SHP77 (cell line): ENCODE results near the gene C17orf100.
A peak's percentile ranks its signal among the peaks of the same experiment; 100 is the strongest.

Experiments
- DNase-seq, 2 experiments: peaks; one replicate each; lab custom pipeline; 2025; lab: John Stamatoyannopoulos, UW

C17orf100 gene

GRCh38 chr17:6651354-6651918 lies at the start of gene C17orf100, which contains the start of gene MED31:
C17orf100 (plus strand) TSS chr17:6651762; CDS start chr17:6651914, 152 bp downstream.
MED31 (minus strand) TSS chr17:6651605; CDS start chr17:6651528, 77 bp downstream.
- DNase-seq, result peak; percentile 96

- DNase-seq, result no peak
Observed at GRCh38 chr17:6602141-6602540, 49.4 kb upstream of the C17orf100 start.

- no peak for DNase-seq
Observed at GRCh38 chr17:6603744-6604325, 47.7 kb upstream of the C17orf100 start.

- no peak for DNase-seq
Observed at GRCh38 chr17:6605142-6605541, 46.4 kb upstream of the C17orf100 start.

- no peak for DNase-seq
Observed at GRCh38 chr17:6608321-6608720, 43.2 kb upstream of the C17orf100 start.

- no peak for DNase-seq
Observed at GRCh38 chr17:6610011-6610410, 41.6 kb upstream of the C17orf100 start.

GRCh38 chr17:6611231-6611630 lies 40.3 kb upstream of the C17orf100 start:
- DNase-seq, result no peak

GRCh38 chr17:6623941-6624340 lies 27.6 kb upstream of the C17orf100 start:
- DNase-seq, result no peak

- DNase-seq, result no peak
Observed at GRCh38 chr17:6626616-6627015, 24.9 kb upstream of the C17orf100 start.

- no peak for DNase-seq
Observed at GRCh38 chr17:6627019-6627418, 24.5 kb upstream of the C17orf100 start.

- no peak for DNase-seq
Observed at GRCh38 chr17:6630390-6630789, 21.2 kb upstream of the C17orf100 start.

- DNase-seq, result no peak
Observed at GRCh38 chr17:6632530-6632929, 19.0 kb upstream of the C17orf100 start.

- DNase-seq, result no peak
Observed at GRCh38 chr17:6633263-6633662, 18.3 kb upstream of the C17orf100 start.

GRCh38 chr17:6636105-6636504 lies 15.5 kb upstream of the C17orf100 start:
- no peak for DNase-seq

GRCh38 chr17:6636616-6637457 lies 14.7 kb upstream of the C17orf100 start:
- DNase-seq, result no peak

GRCh38 chr17:6637458-6637840 lies 14.1 kb upstream of the C17orf100 start:
- no peak for DNase-seq

GRCh38 chr17:6638046-6638908 lies 13.3 kb upstream of the C17orf100 start:
- no peak for DNase-seq

GRCh38 chr17:6639014-6639585 lies 12.5 kb upstream of the C17orf100 start:
- no peak for DNase-seq

- DNase-seq, result peak in 1 of 2 experiments; percentile 30
Observed at GRCh38 chr17:6639586-6640535, 11.7 kb upstream of the C17orf100 start.

- DNase-seq, result peak; percentile 94 to 95
Observed at GRCh38 chr17:6640536-6641246, 10.9 kb upstream of the C17orf100 start, which contains the start of the genes KIAA0753 and TXNDC17. KIAA0753 (minus strand) TSS chr17:6640711; CDS start chr17:6635103, 5,608 bp downstream. TXNDC17 (plus strand) TSS chr17:6641060; CDS start chr17:6641083, 23 bp downstream.
